ENCODE results near the gene IFT81. TPM values are rescaled to one million over a fixed set of nuclear protein-coding genes. Genes with fewer than 3 reads are reported as not detected.
"Not testable (repeated sequence)": the region's sequence is repeated elsewhere in the genome, so short reads cannot be mapped to it uniquely, and the experiment has no call there.

IFT81 gene
- polyA plus RNA-seq, 2 of the 4 experiments (the other 2 are of a cell fraction): 40.7 to 73.4 TPM

GRCh38 chr12:110255890-110256456 is 131.8 kb downstream of the IFT81 start:
- CTCF ChIA-PET: interaction anchor here (1.2 to 1.4 kb wide), 3 partner anchors 9 to 156 kb away, joined by 3 to 5 read pairs (median 3); no protein-coding TSS in a partner anchor
- peaks cover 41% of the 10 kb centered on the region for H3K4me1 ChIP-seq
- not testable (repeated sequence) for ATAC-seq; FAIRE-seq; H3K4me2 ChIP-seq; H3K4me3 ChIP-seq; H3K9me3 ChIP-seq; TF ChIP-seq FOSL2 (IDR thresholded peaks at IDR 0.05)
- POLR2A ChIA-PET: interaction anchor here (0.7 to 1.2 kb wide), 3 partner anchors 8 to 135 kb away, joined by 3 to 4 read pairs (median 3); partner anchors contain the start of gene ATP2A2
- 0 out of 2 replicates have a peak, but pooled peaks have one; percentile 28 for TF ChIP-seq TP53 (CRISPR knock-in tag; IDR thresholded peaks at IDR 0.05)
- TF ChIP-seq FOSL2 (CRISPR knock-in tag; IDR thresholded peaks at IDR 0.05): 0 out of 2 replicates have a peak, but pooled peaks have one; percentile 22
- peak; percentile 65 for TF ChIP-seq MAFK (IDR thresholded peaks at IDR 0.05; ENCODE audit: partially characterized antibody)
- WGBS (ENCODE audit: missing lambda C conversion rate): 94% methylated on average over 11 of the region's 11 CpGs
- peak overlapping the region in 1 of 2 experiments; percentile 97; a peak in 3 of 6 replicates for H3K27ac ChIP-seq
- DNase-seq (ENCODE audit: low read depth in 1 of 2, low spot score in 1 of 2): peak in 1 of 2 experiments; percentile 44

GRCh38 chr12:110256780-110257431 is 132.7 kb downstream of the IFT81 start:
- WGBS (ENCODE audit: missing lambda C conversion rate): 72% methylated on average over 12 of the region's 12 CpGs
- CTCF ChIA-PET: interaction anchor here (1.0 to 1.4 kb wide), 4 partner anchors 8 to 157 kb away, joined by 3 to 5 read pairs (median 3); no protein-coding TSS in a partner anchor
- Histone ChIP-seq H3K9me3 (no peaks in the 10 kb centered on the region), H3K4me2 (no peak overlapping the region), H3K27ac (peak overlapping the region; percentile 36 to 97), H3K4me1 (peaks cover 32% of the 10 kb centered on the region), H3K4me3 (no peak overlapping the region)
- peak in 1 of 2 experiments; percentile 32; a peak in 3 of 6 replicates for ATAC-seq
- no peak for TF ChIP-seq FOSL2 (IDR thresholded peaks at IDR 0.05)
- no peak for TF ChIP-seq FOSL2 (CRISPR knock-in tag; IDR thresholded peaks at IDR 0.05)
- FAIRE-seq: no peak
- peak in 1 of 2 experiments; percentile 44 for DNase-seq (ENCODE audit: low read depth in 1 of 2, low spot score in 1 of 2)
- POLR2A ChIA-PET: interaction anchor here (0.8 to 1.2 kb wide), 2 partner anchors 9 to 24 kb away, joined by 3 to 4 read pairs; partner anchors contain the start of gene ATP2A2

GRCh38 chr12:110258466-110258865 is 134.3 kb downstream of the IFT81 start:
- ChIA-PET POLR2A (no interaction called here), CTCF (interaction anchor here (1.4 to 1.6 kb wide), 4 partner anchors 9 to 35 kb away, joined by 3 to 6 read pairs (median 3); no protein-coding TSS in a partner anchor)
- no peak for DNase-seq (ENCODE audit: low read depth in 1 of 2, low spot score in 1 of 2)
- Histone ChIP-seq H3K4me1 (peaks cover 28% of the 10 kb centered on the region), H3K4me3 (no peak overlapping the region), H3K27ac (peak overlapping the region in 1 of 2 experiments; percentile 51; a peak in 2 of 6 replicates), H3K4me2 (no peak overlapping the region), H3K9me3 (no peaks in the 10 kb centered on the region)
- no peak for ATAC-seq
- WGBS (ENCODE audit: missing lambda C conversion rate): 89% methylated on average over 12 of the region's 12 CpGs
- FAIRE-seq: no peak
- TF ChIP-seq SMC3 (IDR thresholded peaks at IDR 0.05) (no peak), RFX5 (IDR thresholded peaks at IDR 0.05) (no peak), JUNB (IDR thresholded peaks at IDR 0.05) (no peak), EHF (CRISPR knock-in tag; IDR thresholded peaks at IDR 0.05) (no peak), ATOH8 (CRISPR knock-in tag; IDR thresholded peaks at IDR 0.05; ENCODE audit: low read depth) (no peak), TFCP2L1 (CRISPR knock-in tag; IDR thresholded peaks at IDR 0.05) (no peak), CEBPB (IDR thresholded peaks at IDR 0.05) (no peak), CBX8 (IDR thresholded peaks at IDR 0.05) (no peak), PBX3 (IDR thresholded peaks at IDR 0.05) (no peak), POLR2A (IDR thresholded peaks at IDR 0.05; ENCODE audit: low read length) (no peak), RNF2 (IDR thresholded peaks at IDR 0.05; ENCODE audit: borderline replicate concordance, low read depth) (no peak), ZFP36 (IDR thresholded peaks at IDR 0.05; ENCODE audit: borderline replicate concordance, partially characterized antibody) (no peak)
